H1 (cell line): ENCODE results near the gene CDH18.

Experiments used
- BACH1 ChIP-seq: IDR thresholded peaks from 2 replicates; pipeline ENCODE4 v1.6.1; 2012; ENCODE audit warnings: low read length, improper control_type of control experiment
- CHD1 ChIP-seq: IDR thresholded peaks from 2 replicates; pipeline ENCODE4 v1.6.1; 2012; ENCODE audit warnings: low read depth, low read length, improper control_type of control experiment
- CTCF ChIP-seq, 3 experiments: IDR thresholded peaks; 1 replicate in 2 of 3; 2 replicates in 1 of 3; pipeline versions ENCODE4 v1.5.1 to v1.6.1; 2011; ENCODE audit warnings: low read length in 3 of 3, mild to moderate bottlenecking in 3 of 3, inconsistent platforms in 2 of 3, low read depth in 1 of 3, moderate library complexity in 1 of 3; ENCODE audit not compliant: insufficient read depth in 1 of 3; ENCODE audit errors: control extremely low read depth in 1 of 3
- FOSL1 ChIP-seq: IDR thresholded peaks from 2 replicates; pipeline ENCODE4 v1.6.1; 2011; ENCODE audit warnings: mild to moderate bottlenecking, low read depth, low read length, moderate library complexity; ENCODE audit not compliant: insufficient read depth
- SP1 ChIP-seq: IDR thresholded peaks from 2 replicates; pipeline ENCODE4 v1.6.1; 2011; ENCODE audit warnings: low read depth, low read length

- TF ChIP-seq CTCF (IDR thresholded peaks at IDR 0.05; ENCODE audit: control extremely low read depth in 1 of 3, insufficient read depth in 1 of 3, low read depth in 1 of 3, low read length in 3 of 3) (no peak), FOSL1 (no peak), SP1 (no peak), BACH1 (no peak), CHD1 (no peak)
These were observed 216.7 kb downstream of the CDH18 start for GRCh38 chr5:19771174-19771835.
